ENCODE measurements around the gene CALCOCO1. TPM values are rescaled to one million over a fixed set of nuclear protein-coding genes. Genes with fewer than 3 reads are reported as not detected.

The CALCOCO1 gene
- total RNA-seq, 1 experiment from 2014 or later, result 27.0 TPM

DNA sequence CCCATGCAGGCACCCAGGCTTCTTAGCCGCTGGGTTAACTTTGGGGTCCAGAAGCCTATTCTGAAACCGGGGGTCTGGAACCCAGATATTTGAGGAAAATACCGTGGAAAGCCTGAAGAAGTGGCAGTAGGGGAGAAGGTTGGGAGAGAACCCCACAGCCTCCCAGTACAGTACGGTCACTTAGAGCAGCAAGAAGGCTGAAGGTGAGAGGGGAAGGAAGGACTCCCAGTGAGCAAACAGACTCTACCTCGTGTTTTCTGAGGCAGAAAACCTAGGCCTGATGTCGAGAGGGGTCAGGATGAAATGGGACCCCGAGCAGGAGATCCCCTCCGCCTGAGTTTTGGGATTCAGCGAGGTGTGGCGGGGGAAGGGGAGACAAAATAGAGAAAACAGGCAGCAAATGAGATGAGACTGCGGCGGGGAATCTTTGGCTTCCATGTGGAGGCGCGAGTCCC is 10.7 kb upstream of the CALCOCO1 start:
- TF ChIP-seq SP1 (CRISPR knock-in tag; conservative IDR thresholded peaks at IDR 0.05), result no peak
- no peak for TF ChIP-seq ZNF138 (CRISPR knock-in tag; conservative IDR thresholded peaks at IDR 0.05)
- no peak for TF ChIP-seq ZNF317 (CRISPR knock-in tag; IDR thresholded peaks at IDR 0.05; ENCODE audit: borderline replicate concordance, low read depth)
- TF ChIP-seq, protein P1, sequence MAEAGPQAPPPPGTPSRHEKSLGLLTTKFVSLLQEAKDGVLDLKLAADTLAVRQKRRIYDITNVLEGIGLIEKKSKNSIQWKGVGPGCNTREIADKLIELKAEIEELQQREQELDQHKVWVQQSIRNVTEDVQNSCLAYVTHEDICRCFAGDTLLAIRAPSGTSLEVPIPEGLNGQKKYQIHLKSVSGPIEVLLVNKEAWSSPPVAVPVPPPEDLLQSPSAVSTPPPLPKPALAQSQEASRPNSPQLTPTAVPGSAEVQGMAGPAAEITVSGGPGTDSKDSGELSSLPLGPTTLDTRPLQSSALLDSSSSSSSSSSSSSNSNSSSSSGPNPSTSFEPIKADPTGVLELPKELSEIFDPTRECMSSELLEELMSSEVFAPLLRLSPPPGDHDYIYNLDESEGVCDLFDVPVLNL (CRISPR knock-in tag; IDR thresholded peaks at IDR 0.05; ENCODE audit: borderline replicate concordance, low read depth), result no peak
- no peak for TF ChIP-seq ZNF263 (CRISPR knock-in tag; IDR thresholded peaks at IDR 0.05; ENCODE audit: low read depth)
- no peak for TF ChIP-seq NFE2L1 (CRISPR knock-in tag; IDR thresholded peaks at IDR 0.05)
- no peak for TF ChIP-seq SMAD4 (CRISPR knock-in tag; IDR thresholded peaks at IDR 0.05)
- TF ChIP-seq ZNF281 (CRISPR knock-in tag; IDR thresholded peaks at IDR 0.05), result no peak
- no peak for TF ChIP-seq ESRRA (CRISPR knock-in tag; IDR thresholded peaks at IDR 0.05; ENCODE audit: borderline replicate concordance)
- TF ChIP-seq RORB (CRISPR knock-in tag; IDR thresholded peaks at IDR 0.05), result no peak
- no peak for TF ChIP-seq TCF7 (CRISPR knock-in tag; IDR thresholded peaks at IDR 0.05; ENCODE audit: low read depth)
- no peak for TF ChIP-seq ERG (CRISPR knock-in tag; IDR thresholded peaks at IDR 0.05)
- TF ChIP-seq, protein P2, sequence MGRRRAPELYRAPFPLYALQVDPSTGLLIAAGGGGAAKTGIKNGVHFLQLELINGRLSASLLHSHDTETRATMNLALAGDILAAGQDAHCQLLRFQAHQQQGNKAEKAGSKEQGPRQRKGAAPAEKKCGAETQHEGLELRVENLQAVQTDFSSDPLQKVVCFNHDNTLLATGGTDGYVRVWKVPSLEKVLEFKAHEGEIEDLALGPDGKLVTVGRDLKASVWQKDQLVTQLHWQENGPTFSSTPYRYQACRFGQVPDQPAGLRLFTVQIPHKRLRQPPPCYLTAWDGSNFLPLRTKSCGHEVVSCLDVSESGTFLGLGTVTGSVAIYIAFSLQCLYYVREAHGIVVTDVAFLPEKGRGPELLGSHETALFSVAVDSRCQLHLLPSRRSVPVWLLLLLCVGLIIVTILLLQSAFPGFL (CRISPR knock-in tag; IDR thresholded peaks at IDR 0.05; ENCODE audit: borderline replicate concordance), result no peak
- Mint-ChIP-seq H3K27ac (no peak overlapping the region), H3K4me1 (peaks cover 22% of the 10 kb centered on the region), H3K9me3 (no peaks in the 10 kb centered on the region), H3K27me3 (ENCODE audit: low read depth) (peaks cover 8% of the 10 kb centered on the region), H3K4me3 (no peak overlapping the region), H3K36me3 (no peaks in the 10 kb centered on the region)
- ChIA-PET CTCF (interaction anchor here (0.7 to 13.8 kb wide), 8 partner anchors 7 to 195 kb away, joined by 3 to 232 read pairs (median 20); partner anchors contain the start of gene CISTR), POLR2A (interaction anchor here (0.6 to 1.4 kb wide), 3 partner anchors 10 to 38 kb away, joined by 3 to 5 read pairs (median 3); partner anchors contain the start of gene CALCOCO1)
- no peak for DNase-seq (ENCODE audit: low spot score)
- no peak for ATAC-seq

- no peaks in the 10 kb centered on the region for H3K9me3 Mint-ChIP-seq
- no peak for DNase-seq (ENCODE audit: low spot score)
- no peak overlapping the region for H3K4me3 Mint-ChIP-seq
- no peaks in the 10 kb centered on the region for H3K36me3 Mint-ChIP-seq
- CTCF ChIA-PET, result interaction anchor here (2.2 to 13.8 kb wide), 4 partner anchors 8 to 35 kb away, joined by 13 to 191 read pairs (median 29); partner anchors contain the start of gene CISTR
- no peak overlapping the region for H3K27ac Mint-ChIP-seq
- peaks cover 8% of the 10 kb centered on the region for H3K27me3 Mint-ChIP-seq (ENCODE audit: low read depth)
- POLR2A ChIA-PET, result interaction anchor here (0.6 kb wide), 1 partner anchor 10 kb away, joined by 3 read pairs; the partner anchor contains the start of gene CALCOCO1
- ATAC-seq, result no peak
- TF ChIP-seq, protein P3, sequence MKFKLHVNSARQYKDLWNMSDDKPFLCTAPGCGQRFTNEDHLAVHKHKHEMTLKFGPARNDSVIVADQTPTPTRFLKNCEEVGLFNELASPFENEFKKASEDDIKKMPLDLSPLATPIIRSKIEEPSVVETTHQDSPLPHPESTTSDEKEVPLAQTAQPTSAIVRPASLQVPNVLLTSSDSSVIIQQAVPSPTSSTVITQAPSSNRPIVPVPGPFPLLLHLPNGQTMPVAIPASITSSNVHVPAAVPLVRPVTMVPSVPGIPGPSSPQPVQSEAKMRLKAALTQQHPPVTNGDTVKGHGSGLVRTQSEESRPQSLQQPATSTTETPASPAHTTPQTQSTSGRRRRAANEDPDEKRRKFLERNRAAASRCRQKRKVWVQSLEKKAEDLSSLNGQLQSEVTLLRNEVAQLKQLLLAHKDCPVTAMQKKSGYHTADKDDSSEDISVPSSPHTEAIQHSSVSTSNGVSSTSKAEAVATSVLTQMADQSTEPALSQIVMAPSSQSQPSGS (CRISPR knock-in tag; IDR thresholded peaks at IDR 0.05; ENCODE audit: borderline replicate concordance, low read depth), result no peak
- TF ChIP-seq ELF4 (CRISPR knock-in tag; IDR thresholded peaks at IDR 0.05; ENCODE audit: low read depth) (no peak), FOXK1 (CRISPR knock-in tag; IDR thresholded peaks at IDR 0.05) (no peak), SMAD4 (CRISPR knock-in tag; IDR thresholded peaks at IDR 0.05) (no peak), ZNF281 (CRISPR knock-in tag; IDR thresholded peaks at IDR 0.05) (no peak), NFATC4 (CRISPR knock-in tag; IDR thresholded peaks at IDR 0.05) (no peak), CREB1 (CRISPR knock-in tag; IDR thresholded peaks at IDR 0.05) (no peak), NR3C1 (CRISPR knock-in tag; conservative IDR thresholded peaks at IDR 0.05; ENCODE audit: low read depth) (no peak)
- TF ChIP-seq, protein P4, sequence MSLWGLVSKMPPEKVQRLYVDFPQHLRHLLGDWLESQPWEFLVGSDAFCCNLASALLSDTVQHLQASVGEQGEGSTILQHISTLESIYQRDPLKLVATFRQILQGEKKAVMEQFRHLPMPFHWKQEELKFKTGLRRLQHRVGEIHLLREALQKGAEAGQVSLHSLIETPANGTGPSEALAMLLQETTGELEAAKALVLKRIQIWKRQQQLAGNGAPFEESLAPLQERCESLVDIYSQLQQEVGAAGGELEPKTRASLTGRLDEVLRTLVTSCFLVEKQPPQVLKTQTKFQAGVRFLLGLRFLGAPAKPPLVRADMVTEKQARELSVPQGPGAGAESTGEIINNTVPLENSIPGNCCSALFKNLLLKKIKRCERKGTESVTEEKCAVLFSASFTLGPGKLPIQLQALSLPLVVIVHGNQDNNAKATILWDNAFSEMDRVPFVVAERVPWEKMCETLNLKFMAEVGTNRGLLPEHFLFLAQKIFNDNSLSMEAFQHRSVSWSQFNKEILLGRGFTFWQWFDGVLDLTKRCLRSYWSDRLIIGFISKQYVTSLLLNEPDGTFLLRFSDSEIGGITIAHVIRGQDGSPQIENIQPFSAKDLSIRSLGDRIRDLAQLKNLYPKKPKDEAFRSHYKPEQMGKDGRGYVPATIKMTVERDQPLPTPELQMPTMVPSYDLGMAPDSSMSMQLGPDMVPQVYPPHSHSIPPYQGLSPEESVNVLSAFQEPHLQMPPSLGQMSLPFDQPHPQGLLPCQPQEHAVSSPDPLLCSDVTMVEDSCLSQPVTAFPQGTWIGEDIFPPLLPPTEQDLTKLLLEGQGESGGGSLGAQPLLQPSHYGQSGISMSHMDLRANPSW (CRISPR knock-in tag; conservative IDR thresholded peaks at IDR 0.05; ENCODE audit: low read depth), result no peak
- H3K4me1 Mint-ChIP-seq, result peaks cover 20% of the 10 kb centered on the region
Observed at GRCh38 chr12:53737093-53737808, 10.0 kb upstream of the CALCOCO1 start.

All from WTC11 (cell line).